GM12878 (cell line): Measurements from ENCODE around the gene GDE1.

ENCODE experiments used
- CBX3 ChIP-seq: fragments of 200-600 bp; sonication (generic); IDR thresholded peaks from 2 replicates; pipeline ENCODE4 v1.6.1; 2016; ENCODE audit warnings: low read depth, borderline replicate concordance
- CTCF ChIP-seq, 3 experiments: IDR thresholded peaks in 2 of 3; conservative IDR thresholded peaks in 1 of 3; 2 replicates each; pipeline ENCODE4 v1.5.1; 2011; ENCODE audit warnings: low read depth in 3 of 3, low read length in 3 of 3, mild to moderate bottlenecking in 3 of 3, control low read depth in 2 of 3, moderate library complexity in 2 of 3, inconsistent platforms in 1 of 3, mixed read lengths in 1 of 3; ENCODE audit not compliant: control insufficient read depth in 2 of 3, insufficient read depth in 1 of 3; ENCODE audit errors: extremely low read depth in 1 of 3
- MAX ChIP-seq: IDR thresholded peaks from 2 replicates; pipeline ENCODE4 v1.6.1; 2012; ENCODE audit warnings: low read depth, low read length, improper control_type of control experiment
- POLR2A ChIP-seq: IDR thresholded peaks from 2 replicates; pipeline ENCODE4 v1.6.1; 2011; ENCODE audit warnings: low read depth, mild to moderate bottlenecking, low read length

DNA sequence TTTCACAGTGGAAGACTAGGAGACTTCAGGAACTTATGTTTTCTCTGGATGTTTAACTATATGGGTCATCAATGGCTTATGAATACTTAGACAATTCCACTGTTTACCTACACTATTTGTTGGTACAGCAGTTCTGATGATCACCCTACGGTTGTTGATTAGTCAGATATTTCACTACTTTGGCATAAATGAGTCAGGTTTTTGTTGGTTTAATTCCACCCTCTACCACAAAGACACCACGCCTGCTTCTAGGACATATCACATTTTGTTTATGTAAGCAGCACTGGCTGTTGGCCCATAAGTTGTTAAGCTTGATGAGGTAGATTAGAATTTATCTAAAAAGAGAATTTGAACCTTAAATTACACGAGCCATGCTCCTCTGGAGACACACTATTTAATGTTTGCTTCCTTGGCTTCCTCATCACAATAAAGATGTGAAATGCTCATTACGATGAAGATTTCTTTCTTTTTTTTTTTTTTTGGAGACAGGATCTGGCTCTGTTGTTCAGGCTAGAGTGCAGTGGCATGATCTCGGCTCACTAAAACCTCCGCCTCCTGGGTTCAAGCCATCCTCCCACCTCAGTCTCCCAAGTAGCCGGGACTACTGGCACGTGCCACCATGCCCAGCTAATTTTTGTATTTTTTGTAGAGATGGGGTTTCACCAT, 4.3 kb downstream of the GDE1 start:
- TF ChIP-seq CTCF (IDR thresholded peaks at IDR 0.05 in 2 of 3, conservative IDR thresholded peaks at IDR 0.05 in 1 of 3; ENCODE audit: control insufficient read depth in 2 of 3, extremely low read depth in 1 of 3, insufficient read depth in 1 of 3, low read depth in 3 of 3, low read length in 3 of 3) (no peak), POLR2A (no peak), CBX3 (no peak), MAX (no peak)
